ENCODE results near the gene PPIA. TPM values are rescaled to one million over a fixed set of nuclear protein-coding genes. Genes with fewer than 3 reads are reported as not detected.
A peak's percentile ranks its signal among the peaks of the same experiment; 100 is the strongest.
"Not testable (repeated sequence)": the region's sequence is repeated elsewhere in the genome, so short reads cannot be mapped to it uniquely, and the experiment has no call there.

The PPIA gene
- polyA plus RNA-seq, 1 donor = 1,462 TPM

GRCh38 chr7:44814919-44815318 lies 18.4 kb downstream of the PPIA start:
- H3K27me3 ChIP-seq (ENCODE audit: control insufficient read depth, insufficient read depth, low read length) = no peaks in the 10 kb centered on the region
- WGBS (ENCODE audit: insufficient coverage, low lambda C conversion rate) = no CpG with 5 or more reads among the region's 2 CpGs
- DNase-seq = no peak
- no peaks in the 10 kb centered on the region for H3K9me3 ChIP-seq (ENCODE audit: control insufficient read depth, low read depth, low read length)
- H3K4me3 ChIP-seq (ENCODE audit: low read length) = no peak overlapping the region
- no peaks in the 10 kb centered on the region for H3K36me3 ChIP-seq (ENCODE audit: control insufficient read depth, insufficient read depth, low read length)
- no peaks in the 10 kb centered on the region for H3K4me1 ChIP-seq (ENCODE audit: control insufficient read depth, insufficient read depth, low read length)
- H3K27ac ChIP-seq (ENCODE audit: low read length) = no peak overlapping the region

DNA sequence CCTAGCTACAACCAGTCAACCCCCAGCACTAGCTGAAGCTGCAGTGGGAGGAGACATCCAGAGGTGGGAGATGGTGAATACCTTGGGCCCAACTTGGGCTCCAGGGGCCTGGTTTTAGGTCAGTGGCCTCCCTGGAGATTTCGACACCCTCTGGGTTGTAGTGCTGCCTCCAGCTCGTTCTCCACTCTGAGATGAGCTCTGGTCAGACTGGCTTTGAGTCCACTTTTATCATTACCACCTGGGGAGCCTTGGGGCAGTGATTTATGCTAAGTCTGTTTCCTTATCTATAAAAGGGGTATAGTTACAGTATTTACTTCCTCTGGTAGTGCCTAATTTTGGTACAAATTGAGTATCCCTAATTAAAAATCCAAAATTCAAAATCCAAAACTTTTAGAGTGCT lies 22.8 kb downstream of the PPIA start:
- no peaks in the 10 kb centered on the region for H3K9me3 ChIP-seq (ENCODE audit: control insufficient read depth, low read depth, low read length)
- no CpG with 5 or more reads among the region's 2 CpGs for WGBS (ENCODE audit: insufficient coverage, low lambda C conversion rate)
- no peak overlapping the region for H3K27ac ChIP-seq (ENCODE audit: low read length)

GRCh38 chr7:44823255-44823781 lies 26.8 kb downstream of the PPIA start:
- H3K36me3 ChIP-seq (ENCODE audit: control insufficient read depth, insufficient read depth, low read length) = peaks cover 22% of the 10 kb centered on the region
- no peak overlapping the region for H3K4me3 ChIP-seq (ENCODE audit: low read length)
- no peaks in the 10 kb centered on the region for H3K27me3 ChIP-seq (ENCODE audit: control insufficient read depth, insufficient read depth, low read length)
- no peak overlapping the region for H3K27ac ChIP-seq (ENCODE audit: low read length)
- H3K9me3 ChIP-seq (ENCODE audit: control insufficient read depth, low read depth, low read length) = no peaks in the 10 kb centered on the region
- 13% methylated on average over 1 of the region's 5 CpGs for WGBS (ENCODE audit: insufficient coverage, low lambda C conversion rate)
- DNase-seq = no peak
- no peaks in the 10 kb centered on the region for H3K4me1 ChIP-seq (ENCODE audit: control insufficient read depth, insufficient read depth, low read length)

More for the DNA sequence above, 22.8 kb downstream of the PPIA start:
- H3K36me3 ChIP-seq (ENCODE audit: control insufficient read depth, insufficient read depth, low read length) = no peaks in the 10 kb centered on the region
- DNase-seq = no peak
- H3K27me3 ChIP-seq (ENCODE audit: control insufficient read depth, insufficient read depth, low read length) = no peaks in the 10 kb centered on the region
- H3K4me3 ChIP-seq (ENCODE audit: low read length) = no peak overlapping the region
- no peaks in the 10 kb centered on the region for H3K4me1 ChIP-seq (ENCODE audit: control insufficient read depth, insufficient read depth, low read length)

GRCh38 chr7:44824894-44825526 lies 28.5 kb downstream of the PPIA start:
- WGBS (ENCODE audit: insufficient coverage, low lambda C conversion rate) = no CpG with 5 or more reads among the region's 2 CpGs
- H3K4me1 ChIP-seq (ENCODE audit: control insufficient read depth, insufficient read depth, low read length) = no peaks in the 10 kb centered on the region

DNA sequence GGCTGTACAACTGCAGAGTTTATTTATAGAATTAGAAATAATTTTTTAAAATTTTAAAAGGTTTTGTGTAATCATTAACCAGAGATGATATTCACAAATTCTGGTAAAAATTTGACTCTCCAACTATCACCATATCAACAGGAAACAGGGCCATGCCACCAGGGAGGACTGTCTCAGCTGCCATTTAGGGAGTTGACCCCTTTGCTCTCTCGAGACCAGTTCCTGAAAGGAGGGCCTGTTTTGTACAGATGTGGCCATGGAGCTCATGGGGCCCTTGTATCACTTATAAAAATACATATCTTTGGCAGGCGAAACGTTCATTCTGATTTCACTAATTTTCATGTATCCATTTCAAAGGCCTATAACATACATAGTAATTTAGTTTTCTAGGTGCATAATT lies 31.1 kb downstream of the PPIA start:
- Histone ChIP-seq H3K4me1 (ENCODE audit: control insufficient read depth, insufficient read depth, low read length) (no peaks in the 10 kb centered on the region), H3K27ac (ENCODE audit: low read length) (no peak overlapping the region), H3K9me3 (ENCODE audit: control insufficient read depth, low read depth, low read length) (no peaks in the 10 kb centered on the region), H3K27me3 (ENCODE audit: control insufficient read depth, insufficient read depth, low read length) (no peaks in the 10 kb centered on the region), H3K4me3 (ENCODE audit: low read length) (no peak overlapping the region), H3K36me3 (ENCODE audit: control insufficient read depth, insufficient read depth, low read length) (peaks cover 59% of the 10 kb centered on the region)
- no peak for DNase-seq
- 94% methylated on average over 2 of the region's 3 CpGs for WGBS (ENCODE audit: insufficient coverage, low lambda C conversion rate)

More at GRCh38 chr7:44824894-44825526, 28.5 kb downstream of the PPIA start:
- peaks cover 38% of the 10 kb centered on the region for H3K36me3 ChIP-seq (ENCODE audit: control insufficient read depth, insufficient read depth, low read length)
- H3K27me3 ChIP-seq (ENCODE audit: control insufficient read depth, insufficient read depth, low read length) = no peaks in the 10 kb centered on the region
- no peak overlapping the region for H3K27ac ChIP-seq (ENCODE audit: low read length)
- no peak for DNase-seq
- H3K9me3 ChIP-seq (ENCODE audit: control insufficient read depth, low read depth, low read length) = no peaks in the 10 kb centered on the region
- no peak overlapping the region for H3K4me3 ChIP-seq (ENCODE audit: low read length)

DNA sequence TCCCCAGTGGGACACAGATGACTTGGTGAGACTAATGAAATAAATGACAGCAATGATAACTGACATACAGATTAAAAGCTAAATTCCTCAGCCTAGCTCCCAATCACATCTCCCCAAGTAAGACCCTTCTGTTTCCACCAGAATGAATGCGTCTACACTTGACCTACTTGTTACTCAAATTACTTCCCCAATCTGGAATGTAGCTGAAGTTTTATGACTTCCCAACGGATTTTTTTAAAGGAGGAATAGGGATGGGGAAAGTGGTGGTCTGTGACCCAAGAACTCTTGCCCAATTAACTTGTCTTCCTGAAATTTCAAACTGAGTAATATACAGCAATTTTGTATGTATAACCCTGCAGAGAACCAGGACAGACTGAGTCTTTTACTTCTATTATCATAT lies 42.3 kb downstream of the PPIA start:
- Histone ChIP-seq H3K27me3 (ENCODE audit: control insufficient read depth, insufficient read depth, low read length) (no peaks in the 10 kb centered on the region), H3K36me3 (ENCODE audit: control insufficient read depth, insufficient read depth, low read length) (peaks cover 45% of the 10 kb centered on the region), H3K4me1 (ENCODE audit: control insufficient read depth, insufficient read depth, low read length) (no peaks in the 10 kb centered on the region), H3K4me3 (ENCODE audit: low read length) (no peak overlapping the region), H3K27ac (ENCODE audit: low read length) (no peak overlapping the region), H3K9me3 (ENCODE audit: control insufficient read depth, low read depth, low read length) (no peaks in the 10 kb centered on the region)
- DNase-seq = no peak
- no CpG with 5 or more reads among the region's 2 CpGs for WGBS (ENCODE audit: insufficient coverage, low lambda C conversion rate)

DNA sequence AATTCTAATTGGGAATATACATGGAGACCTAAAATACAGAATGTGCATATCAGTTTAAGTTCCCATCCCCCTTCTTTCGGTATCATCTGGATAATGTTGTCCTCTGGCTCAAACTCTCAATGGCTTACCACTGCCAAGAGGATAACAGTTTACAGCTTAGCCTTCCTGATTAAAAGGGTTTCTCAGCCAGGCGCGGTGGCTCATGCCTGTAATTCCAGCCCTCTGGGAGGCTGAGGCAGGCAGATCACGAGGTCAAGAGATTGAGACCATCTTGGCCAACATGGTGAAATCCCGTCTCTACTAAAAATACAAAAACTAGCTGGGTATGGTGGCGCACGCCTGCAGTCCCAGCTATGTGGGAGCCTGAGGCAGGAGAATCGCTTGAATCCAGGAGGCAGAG lies 46.2 kb downstream of the PPIA start:
- not testable (repeated sequence) for H3K27me3 ChIP-seq (ENCODE audit: control insufficient read depth, insufficient read depth, low read length); H3K4me3 ChIP-seq (ENCODE audit: low read length); DNase-seq; H3K9me3 ChIP-seq (ENCODE audit: control insufficient read depth, low read depth, low read length); H3K4me1 ChIP-seq (ENCODE audit: control insufficient read depth, insufficient read depth, low read length); H3K27ac ChIP-seq (ENCODE audit: low read length)
- whole genome bisulfite sequencing (ENCODE audit: insufficient coverage, low lambda C conversion rate) = no CpG with 5 or more reads among the region's 8 CpGs
- peaks cover 30% of the 10 kb centered on the region for H3K36me3 ChIP-seq (ENCODE audit: control insufficient read depth, insufficient read depth, low read length)

- H3K36me3 ChIP-seq (ENCODE audit: control insufficient read depth, insufficient read depth, low read length) = peaks cover 27% of the 10 kb centered on the region
- H3K27me3 ChIP-seq (ENCODE audit: control insufficient read depth, insufficient read depth, low read length); H3K27ac ChIP-seq (ENCODE audit: low read length); H3K4me3 ChIP-seq (ENCODE audit: low read length); H3K9me3 ChIP-seq (ENCODE audit: control insufficient read depth, low read depth, low read length); H3K4me1 ChIP-seq (ENCODE audit: control insufficient read depth, insufficient read depth, low read length); DNase-seq: not testable (repeated sequence)
- WGBS (ENCODE audit: insufficient coverage, low lambda C conversion rate) = no CpG with 5 or more reads among the region's 5 CpGs
Observed at GRCh38 chr7:44843440-44843839, 47.0 kb downstream of the PPIA start.

GRCh38 chr7:44845451-44845850 lies 49.0 kb downstream of the PPIA start:
- Histone ChIP-seq H3K36me3 (ENCODE audit: control insufficient read depth, insufficient read depth, low read length) (peaks cover 14% of the 10 kb centered on the region), H3K4me3 (ENCODE audit: low read length) (no peak overlapping the region), H3K9me3 (ENCODE audit: control insufficient read depth, low read depth, low read length) (no peaks in the 10 kb centered on the region), H3K27ac (ENCODE audit: low read length) (no peak overlapping the region), H3K4me1 (ENCODE audit: control insufficient read depth, insufficient read depth, low read length) (no peaks in the 10 kb centered on the region), H3K27me3 (ENCODE audit: control insufficient read depth, insufficient read depth, low read length) (no peaks in the 10 kb centered on the region)
- no peak for DNase-seq

- not testable (repeated sequence) for H3K4me1 ChIP-seq (ENCODE audit: control insufficient read depth, insufficient read depth, low read length); H3K27me3 ChIP-seq (ENCODE audit: control insufficient read depth, insufficient read depth, low read length); H3K36me3 ChIP-seq (ENCODE audit: control insufficient read depth, insufficient read depth, low read length); DNase-seq; H3K9me3 ChIP-seq (ENCODE audit: control insufficient read depth, low read depth, low read length)
- H3K4me3 ChIP-seq (ENCODE audit: low read length) = peak overlapping the region; percentile 55
- H3K27ac ChIP-seq (ENCODE audit: low read length) = peak overlapping the region; percentile 78
- no CpG with 5 or more reads among the region's 11 CpGs for WGBS (ENCODE audit: insufficient coverage, low lambda C conversion rate)
Observed at GRCh38 chr7:44846390-44846789, 49.9 kb downstream of the PPIA start.

Data from large intestine (tissue), 3 donors.